Loucy (cell line): ENCODE results near the gene CACNA2D3.

Experiments used
- H2AFZ ChIP-seq: fragments of 200-600 bp; sonication (generic); 2 replicates; pipeline ENCODE4 v1.6.0; 2016; ENCODE audit warnings: antibody characterized with exemption, mild to moderate bottlenecking, low read length, moderate library complexity
- H3F3A ChIP-seq: fragments of 200-600 bp; 2 replicates; pipeline ENCODE4 v1.6.0; 2016; ENCODE audit warnings: antibody characterized with exemption, low read depth, mild to moderate bottlenecking
- H3K27me3 ChIP-seq: fragments of 200-600 bp; sonication (generic); 2 replicates; pipeline ENCODE4 v1.6.1; 2014; ENCODE audit warnings: low read length, mild to moderate bottlenecking; ENCODE audit not compliant: insufficient read depth, poor library complexity, severe bottlenecking
- H3K36me3 ChIP-seq: fragments of 200-600 bp; sonication (generic); 2 replicates; pipeline ENCODE4 v1.6.1; 2016; ENCODE audit warnings: low read length; ENCODE audit not compliant: insufficient read depth
- H3K4me1 ChIP-seq: fragments of 200-600 bp; sonication (generic); 2 replicates; pipeline ENCODE4 v1.5.1; 2014; ENCODE audit warnings: low read length, mild to moderate bottlenecking; ENCODE audit not compliant: insufficient read depth, poor library complexity, severe bottlenecking
- H3K4me2 ChIP-seq: fragments of 200-600 bp; sonication (generic); 2 replicates; pipeline ENCODE4 v1.6.0; 2014; ENCODE audit warnings: antibody characterized with exemption, low read length, low read depth, mild to moderate bottlenecking; ENCODE audit not compliant: poor library complexity, severe bottlenecking
- H3K4me3 ChIP-seq: fragments of 200-600 bp; sonication (generic); 2 replicates; pipeline ENCODE4 v1.5.1; 2014; ENCODE audit warnings: low read length, mild to moderate bottlenecking, mixed read lengths; ENCODE audit not compliant: poor library complexity, severe bottlenecking
- H3K79me2 ChIP-seq: fragments of 200-600 bp; sonication (generic); 2 replicates; pipeline ENCODE4 v1.6.1; 2014; ENCODE audit warnings: low read length; ENCODE audit not compliant: insufficient read depth
- H3K9ac ChIP-seq: fragments of 200-600 bp; sonication (generic); 2 replicates; pipeline ENCODE4 v1.6.0; 2014; ENCODE audit warnings: mild to moderate bottlenecking, low read depth, low read length, moderate library complexity; ENCODE audit not compliant: poor library complexity, severe bottlenecking
- H3K9me2 ChIP-seq: fragments of 200-600 bp; sonication (generic); replicated peaks from 2 replicates; pipeline ENCODE4 v1.6.1; 2016; ENCODE audit warnings: low read depth, low read length, mixed read lengths
- H3K9me3 ChIP-seq: fragments of 200-600 bp; sonication (generic); 2 replicates; pipeline ENCODE4 v1.6.1; 2014; ENCODE audit warnings: mild to moderate bottlenecking, antibody characterized with exemption, low read length, low read depth; ENCODE audit not compliant: insufficient read depth
- H4K20me1 ChIP-seq: fragments of 200-600 bp; sonication (generic); 2 replicates; pipeline ENCODE4 v1.6.0; 2014; ENCODE audit warnings: antibody characterized with exemption, low read length, mild to moderate bottlenecking; ENCODE audit not compliant: insufficient read depth, poor library complexity, severe bottlenecking
- EZH2phosphoT487 ChIP-seq: fragments of 200-600 bp; IDR thresholded peaks from 2 replicates; pipeline ENCODE4 v1.6.1; 2018; ENCODE audit warnings: antibody characterized with exemption, mild to moderate bottlenecking, moderate library complexity, borderline replicate concordance
- TF ChIP-seq, protein P1 (sequence below): fragments of 200-600 bp; sonication (generic); conservative IDR thresholded peaks from 2 replicates; pipeline ENCODE4 v1.5.1; 2014; ENCODE audit warnings: mild to moderate bottlenecking, antibody characterized with exemption, low read length

CACNA2D3 gene

DNA sequence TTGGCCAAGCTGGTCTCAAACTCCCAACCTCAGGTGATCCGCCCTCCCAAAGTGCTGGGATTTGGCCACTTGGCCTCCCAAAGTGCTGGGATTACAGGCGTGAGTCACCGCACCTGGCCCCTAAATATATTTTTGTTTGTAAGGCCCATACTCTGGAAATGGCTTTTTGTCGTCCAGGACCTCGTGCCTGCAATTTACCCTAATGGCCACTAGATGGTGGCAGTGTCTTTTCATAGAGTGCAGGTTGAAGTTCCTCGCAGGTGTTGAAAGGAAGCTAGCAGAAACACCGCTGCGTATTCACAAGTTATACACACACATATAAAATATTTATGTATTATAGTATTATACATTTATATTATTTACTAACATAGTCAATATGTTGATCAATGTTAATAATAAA lies 708.3 kb downstream of the CACNA2D3 start:
- Histone ChIP-seq H3K27me3 (no peaks in the 10 kb centered on the region), H3K9me2 (no peaks in the 10 kb centered on the region), H3K4me2 (no peak overlapping the region), H3K9me3 (peaks cover 6% of the 10 kb centered on the region; the same call in 1 of the 2 replicates), H2AFZ (no peak overlapping the region), H3K79me2 (no peaks in the 10 kb centered on the region), H4K20me1 (no peaks in the 10 kb centered on the region), H3K4me1 (no peaks in the 10 kb centered on the region), H3K9ac (no peak overlapping the region), H3F3A (no peaks in the 10 kb centered on the region), H3K36me3 (no peaks in the 10 kb centered on the region), H3K4me3 (no peak overlapping the region)
- no peak for TF ChIP-seq EZH2phosphoT487
- TF ChIP-seq, protein P1, sequence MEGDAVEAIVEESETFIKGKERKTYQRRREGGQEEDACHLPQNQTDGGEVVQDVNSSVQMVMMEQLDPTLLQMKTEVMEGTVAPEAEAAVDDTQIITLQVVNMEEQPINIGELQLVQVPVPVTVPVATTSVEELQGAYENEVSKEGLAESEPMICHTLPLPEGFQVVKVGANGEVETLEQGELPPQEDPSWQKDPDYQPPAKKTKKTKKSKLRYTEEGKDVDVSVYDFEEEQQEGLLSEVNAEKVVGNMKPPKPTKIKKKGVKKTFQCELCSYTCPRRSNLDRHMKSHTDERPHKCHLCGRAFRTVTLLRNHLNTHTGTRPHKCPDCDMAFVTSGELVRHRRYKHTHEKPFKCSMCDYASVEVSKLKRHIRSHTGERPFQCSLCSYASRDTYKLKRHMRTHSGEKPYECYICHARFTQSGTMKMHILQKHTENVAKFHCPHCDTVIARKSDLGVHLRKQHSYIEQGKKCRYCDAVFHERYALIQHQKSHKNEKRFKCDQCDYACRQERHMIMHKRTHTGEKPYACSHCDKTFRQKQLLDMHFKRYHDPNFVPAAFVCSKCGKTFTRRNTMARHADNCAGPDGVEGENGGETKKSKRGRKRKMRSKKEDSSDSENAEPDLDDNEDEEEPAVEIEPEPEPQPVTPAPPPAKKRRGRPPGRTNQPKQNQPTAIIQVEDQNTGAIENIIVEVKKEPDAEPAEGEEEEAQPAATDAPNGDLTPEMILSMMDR, result peak; percentile 67

DNA sequence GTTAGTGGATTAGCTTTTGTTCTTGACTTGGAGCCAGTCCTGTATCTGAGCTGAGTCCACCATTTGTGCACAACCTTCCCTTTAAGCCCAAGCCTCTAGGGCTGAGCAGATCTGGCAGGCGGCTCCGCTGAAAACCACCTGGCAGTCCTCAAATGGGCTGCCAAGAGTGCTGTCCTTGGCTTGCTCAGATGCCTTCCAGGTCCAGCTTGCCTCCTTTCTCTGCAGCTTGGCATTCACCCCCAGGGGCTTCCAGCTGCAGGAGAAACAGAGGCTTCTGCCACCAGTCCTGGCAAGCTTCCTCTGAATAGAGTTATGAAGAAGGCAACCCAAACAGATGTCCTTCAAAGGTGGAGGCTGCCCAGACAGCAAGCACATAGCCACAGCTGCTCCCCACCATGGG lies 708.8 kb downstream of the CACNA2D3 start:
- Histone ChIP-seq H3K79me2 (no peaks in the 10 kb centered on the region), H3K9me3 (peaks cover 6% of the 10 kb centered on the region; the same call in 1 of the 2 replicates), H2AFZ (no peak overlapping the region), H3K36me3 (no peaks in the 10 kb centered on the region), H4K20me1 (no peaks in the 10 kb centered on the region), H3K4me3 (no peak overlapping the region), H3K9me2 (no peaks in the 10 kb centered on the region), H3F3A (no peaks in the 10 kb centered on the region), H3K9ac (no peak overlapping the region), H3K4me2 (no peak overlapping the region), H3K27me3 (no peaks in the 10 kb centered on the region), H3K4me1 (no peaks in the 10 kb centered on the region)
- no peak for TF ChIP-seq EZH2phosphoT487
- TF ChIP-seq, protein P1, result no peak

DNA sequence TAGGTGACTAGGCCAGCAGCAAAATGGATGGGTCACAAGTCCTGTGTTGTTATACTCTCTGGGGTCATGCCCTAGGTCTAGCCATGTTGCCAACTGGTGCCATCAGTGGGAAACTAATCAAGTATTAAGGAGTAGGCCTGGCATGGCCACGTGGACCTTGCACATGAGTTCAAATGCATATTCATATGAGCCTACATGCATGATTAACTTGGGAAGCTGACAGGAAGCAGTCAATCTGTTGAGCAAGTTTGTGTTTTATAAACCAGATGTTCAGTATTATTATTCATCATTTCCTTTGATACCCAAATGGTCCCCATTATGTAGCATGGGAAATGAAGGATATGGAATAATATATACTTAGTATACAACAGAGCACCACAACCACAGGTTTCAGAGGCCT lies 710.5 kb downstream of the CACNA2D3 start:
- H4K20me1 ChIP-seq, result no peaks in the 10 kb centered on the region

More for the DNA sequence above, 710.5 kb downstream of the CACNA2D3 start:
- Histone ChIP-seq H3K9me2 (no peaks in the 10 kb centered on the region), H3K36me3 (no peaks in the 10 kb centered on the region), H3K4me3 (no peak overlapping the region), H3K4me2 (no peak overlapping the region), H3K4me1 (no peaks in the 10 kb centered on the region), H3K27me3 (no peaks in the 10 kb centered on the region), H3F3A (no peaks in the 10 kb centered on the region), H3K9ac (no peak overlapping the region), H3K79me2 (no peaks in the 10 kb centered on the region), H3K9me3 (peaks cover 6% of the 10 kb centered on the region; the same call in 1 of the 2 replicates), H2AFZ (no peak overlapping the region)
- TF ChIP-seq, protein P1, result no peak
- no peak for TF ChIP-seq EZH2phosphoT487
